GM18498 (cell line): ENCODE measurements around the gene SSTR4.

Experiments used
- ATAC-seq: cut with Tn5 transposase; IDR thresholded peaks from one replicate; pipeline ENCODE4 v1.9.1; 2021; ENCODE audit warnings: mild to moderate bottlenecking, moderate library complexity; ENCODE audit not compliant: unreplicated experiment

The SSTR4 gene

GRCh38 chr20:23085436-23086055, 50.4 kb downstream of the SSTR4 start:
- ATAC-seq = no peak

DNA sequence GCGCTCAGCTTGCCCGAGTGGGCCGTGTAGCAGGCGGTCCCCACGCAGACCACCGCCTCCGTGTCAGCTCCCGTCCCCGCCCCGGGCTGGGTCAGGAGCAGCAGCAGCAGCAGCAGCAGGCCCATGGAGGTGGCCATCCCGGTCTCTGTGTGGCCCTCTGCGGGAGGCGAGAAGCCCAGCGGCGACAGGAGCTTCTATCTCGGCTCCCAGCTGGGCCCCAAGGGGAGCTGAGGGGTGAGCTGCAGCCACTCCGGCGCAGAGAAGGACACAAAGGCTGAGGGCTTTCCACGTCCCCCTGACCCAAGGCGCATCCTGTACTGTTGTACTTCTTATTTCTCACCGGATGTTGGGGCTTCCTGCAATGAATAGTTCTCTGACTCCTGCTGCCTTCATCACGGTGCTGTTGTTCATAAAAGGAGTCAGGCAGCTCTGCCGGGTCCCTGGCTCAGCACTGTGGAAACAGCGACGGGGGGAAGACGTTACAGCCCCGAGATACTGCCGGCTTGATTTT, 51.0 kb downstream of the SSTR4 start, which contains the start of gene CD93:
CD93 (minus strand) TSS at position 269 of the 511 bp plus-strand sequence; CDS start at position 137, 132 bp downstream.
- ATAC-seq = peak; percentile 50

DNA sequence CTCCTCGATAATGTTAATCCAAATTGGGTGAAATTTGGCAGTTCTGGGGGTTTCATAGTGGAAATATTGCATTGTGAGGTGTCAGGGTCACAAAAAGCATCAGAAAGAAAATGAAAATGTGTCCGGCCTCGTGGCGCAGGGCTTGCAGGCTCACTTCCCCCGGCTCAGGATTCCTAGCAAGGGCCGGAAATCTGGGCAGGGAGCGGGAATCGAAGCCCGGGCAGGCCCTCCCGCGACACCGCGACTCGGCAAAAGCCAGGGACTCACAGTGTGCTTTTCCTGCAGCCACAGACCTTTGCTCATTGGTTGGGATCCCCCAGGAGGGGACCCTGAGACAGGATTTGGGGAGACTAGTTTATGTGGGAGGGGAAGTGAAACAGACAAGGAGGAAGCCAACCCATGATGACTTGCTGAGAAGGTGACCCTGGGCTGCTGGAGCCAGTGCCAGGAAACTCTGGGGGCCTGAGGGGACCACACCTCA, 51.9 kb downstream of the SSTR4 start:
- no peak for ATAC-seq

GRCh38 chr20:23087587-23088251, 52.6 kb downstream of the SSTR4 start:
- no peak for ATAC-seq
